Loucy (cell line): Measurements from ENCODE around the gene CMTM7.

ENCODE experiments used
- H2AFZ ChIP-seq: fragments of 200-600 bp; sonication (generic); 2 replicates; pipeline ENCODE4 v1.6.0; 2016; ENCODE audit warnings: antibody characterized with exemption, mild to moderate bottlenecking, low read length, moderate library complexity
- H3F3A ChIP-seq: fragments of 200-600 bp; 2 replicates; pipeline ENCODE4 v1.6.0; 2016; ENCODE audit warnings: antibody characterized with exemption, low read depth, mild to moderate bottlenecking
- H3K27me3 ChIP-seq: fragments of 200-600 bp; sonication (generic); 2 replicates; pipeline ENCODE4 v1.6.1; 2014; ENCODE audit warnings: low read length, mild to moderate bottlenecking; ENCODE audit not compliant: insufficient read depth, poor library complexity, severe bottlenecking
- H3K36me3 ChIP-seq: fragments of 200-600 bp; sonication (generic); 2 replicates; pipeline ENCODE4 v1.6.1; 2016; ENCODE audit warnings: low read length; ENCODE audit not compliant: insufficient read depth
- H3K4me1 ChIP-seq: fragments of 200-600 bp; sonication (generic); 2 replicates; pipeline ENCODE4 v1.5.1; 2014; ENCODE audit warnings: low read length, mild to moderate bottlenecking; ENCODE audit not compliant: insufficient read depth, poor library complexity, severe bottlenecking
- H3K4me2 ChIP-seq: fragments of 200-600 bp; sonication (generic); 2 replicates; pipeline ENCODE4 v1.6.0; 2014; ENCODE audit warnings: antibody characterized with exemption, low read length, low read depth, mild to moderate bottlenecking; ENCODE audit not compliant: poor library complexity, severe bottlenecking
- H3K4me3 ChIP-seq: fragments of 200-600 bp; sonication (generic); 2 replicates; pipeline ENCODE4 v1.5.1; 2014; ENCODE audit warnings: low read length, mild to moderate bottlenecking, mixed read lengths; ENCODE audit not compliant: poor library complexity, severe bottlenecking
- H3K79me2 ChIP-seq: fragments of 200-600 bp; sonication (generic); 2 replicates; pipeline ENCODE4 v1.6.1; 2014; ENCODE audit warnings: low read length; ENCODE audit not compliant: insufficient read depth
- H3K9ac ChIP-seq: fragments of 200-600 bp; sonication (generic); 2 replicates; pipeline ENCODE4 v1.6.0; 2014; ENCODE audit warnings: mild to moderate bottlenecking, low read depth, low read length, moderate library complexity; ENCODE audit not compliant: poor library complexity, severe bottlenecking
- H3K9me2 ChIP-seq: fragments of 200-600 bp; sonication (generic); replicated peaks from 2 replicates; pipeline ENCODE4 v1.6.1; 2016; ENCODE audit warnings: low read depth, low read length, mixed read lengths
- H3K9me3 ChIP-seq: fragments of 200-600 bp; sonication (generic); 2 replicates; pipeline ENCODE4 v1.6.1; 2014; ENCODE audit warnings: mild to moderate bottlenecking, antibody characterized with exemption, low read length, low read depth; ENCODE audit not compliant: insufficient read depth
- H4K20me1 ChIP-seq: fragments of 200-600 bp; sonication (generic); 2 replicates; pipeline ENCODE4 v1.6.0; 2014; ENCODE audit warnings: antibody characterized with exemption, low read length, mild to moderate bottlenecking; ENCODE audit not compliant: insufficient read depth, poor library complexity, severe bottlenecking
- CTCF ChIP-seq: fragments of 200-600 bp; sonication (generic); conservative IDR thresholded peaks from 2 replicates; pipeline ENCODE4 v1.5.1; 2014; ENCODE audit warnings: mild to moderate bottlenecking, antibody characterized with exemption, low read length
- EZH2phosphoT487 ChIP-seq: fragments of 200-600 bp; IDR thresholded peaks from 2 replicates; pipeline ENCODE4 v1.6.1; 2018; ENCODE audit warnings: antibody characterized with exemption, mild to moderate bottlenecking, moderate library complexity, borderline replicate concordance

CMTM7 gene

GRCh38 chr3:32432045-32432710 is 40.5 kb downstream of the CMTM7 start:
- Histone ChIP-seq H2AFZ (no peak overlapping the region), H3K9ac (no peak overlapping the region), H3K4me1 (peaks cover 23% of the 10 kb centered on the region)

DNA sequence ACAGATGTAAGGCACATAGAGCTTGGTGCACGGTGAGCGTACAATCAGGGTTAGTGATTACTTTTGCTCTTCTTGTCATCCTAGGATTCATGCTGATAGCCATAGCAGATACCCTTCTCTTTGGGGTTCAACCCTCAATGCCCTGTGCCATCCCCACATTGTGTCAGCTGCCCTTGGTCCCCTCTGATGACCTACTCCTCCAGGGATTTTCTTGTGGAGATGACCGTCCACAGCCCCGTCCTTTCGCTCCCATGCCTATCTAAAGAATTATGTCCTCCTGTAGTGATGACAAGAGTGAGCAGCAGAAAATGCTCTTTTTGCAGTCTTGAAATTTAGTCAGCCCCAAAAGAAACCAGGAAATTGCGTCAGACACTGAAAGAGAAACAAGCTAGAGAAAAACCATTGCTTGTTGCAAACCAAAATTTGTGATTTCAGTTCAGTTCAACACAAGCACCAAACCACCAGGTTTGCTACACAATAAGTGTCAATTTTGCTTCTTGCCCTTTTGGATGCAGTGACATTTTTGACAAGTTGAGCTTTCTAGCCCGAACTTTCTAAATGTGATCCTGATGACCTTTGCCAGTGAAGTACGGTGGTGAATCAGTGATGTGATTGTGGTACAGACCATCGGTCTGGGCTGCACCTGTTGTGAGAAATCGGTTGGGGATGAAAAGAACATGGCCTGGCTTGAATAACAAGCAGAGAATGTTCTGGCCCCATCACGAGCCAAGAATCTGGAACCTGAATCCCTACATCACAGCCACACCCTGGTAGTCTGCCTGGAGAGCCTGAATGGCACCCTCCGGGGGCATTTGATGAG is 41.3 kb downstream of the CMTM7 start:
- Histone ChIP-seq H3K4me2 (no peak overlapping the region), H4K20me1 (no peaks in the 10 kb centered on the region), H2AFZ (no peak overlapping the region), H3K27me3 (no peaks in the 10 kb centered on the region), H3K36me3 (no peaks in the 10 kb centered on the region), H3F3A (no peaks in the 10 kb centered on the region), H3K79me2 (peaks cover 11% of the 10 kb centered on the region), H3K9ac (no peak overlapping the region), H3K4me1 (peaks cover 18% of the 10 kb centered on the region), H3K9me3 (no peaks in the 10 kb centered on the region), H3K4me3 (no peak overlapping the region), H3K9me2 (no peaks in the 10 kb centered on the region)
- TF ChIP-seq EZH2phosphoT487 (no peak), CTCF (no peak)

More at GRCh38 chr3:32432045-32432710, 40.5 kb downstream of the CMTM7 start:
- Histone ChIP-seq H3K79me2 (peaks cover 17% of the 10 kb centered on the region), H3K9me2 (no peaks in the 10 kb centered on the region), H3K36me3 (no peaks in the 10 kb centered on the region), H4K20me1 (no peaks in the 10 kb centered on the region), H3F3A (no peaks in the 10 kb centered on the region), H3K27me3 (no peaks in the 10 kb centered on the region), H3K4me3 (no peak overlapping the region), H3K4me2 (no peak overlapping the region), H3K9me3 (no peaks in the 10 kb centered on the region)
- TF ChIP-seq EZH2phosphoT487: no peak
- TF ChIP-seq CTCF: no peak

DNA sequence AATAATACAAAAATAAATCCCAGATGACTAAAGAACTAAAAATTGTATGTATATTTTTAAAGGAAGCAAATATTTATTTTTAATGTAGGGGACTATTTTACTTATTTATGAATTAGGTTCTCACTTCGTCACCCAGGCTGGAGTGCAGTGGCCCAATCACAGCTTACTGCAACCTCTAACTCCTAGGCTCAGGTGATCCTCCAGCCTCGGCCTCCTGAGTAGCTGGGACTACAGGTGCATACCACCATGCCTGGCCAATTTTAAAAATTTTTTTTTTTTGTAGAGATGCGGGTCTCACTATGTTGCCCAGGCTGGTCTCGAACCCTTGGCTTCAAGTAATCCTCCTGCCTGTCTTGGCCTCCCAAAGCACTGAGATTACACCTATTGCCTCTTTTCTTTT is 42.6 kb downstream of the CMTM7 start:
- H3K4me3 ChIP-seq: no peak overlapping the region
- no peak for TF ChIP-seq EZH2phosphoT487
- TF ChIP-seq CTCF: no peak
- H3K36me3 ChIP-seq: no peaks in the 10 kb centered on the region
- H3K9ac ChIP-seq: no peak overlapping the region
- H3F3A ChIP-seq: no peaks in the 10 kb centered on the region
- H4K20me1 ChIP-seq: no peaks in the 10 kb centered on the region
- H3K9me3 ChIP-seq: no peaks in the 10 kb centered on the region
- H3K79me2 ChIP-seq: peaks cover 11% of the 10 kb centered on the region
- no peak overlapping the region for H2AFZ ChIP-seq
- H3K4me2 ChIP-seq: no peak overlapping the region
- peaks cover 9% of the 10 kb centered on the region for H3K4me1 ChIP-seq
- H3K9me2 ChIP-seq: no peaks in the 10 kb centered on the region
- no peaks in the 10 kb centered on the region for H3K27me3 ChIP-seq
